ENCODE results near the gene OTOR.

The OTOR gene, protein sequence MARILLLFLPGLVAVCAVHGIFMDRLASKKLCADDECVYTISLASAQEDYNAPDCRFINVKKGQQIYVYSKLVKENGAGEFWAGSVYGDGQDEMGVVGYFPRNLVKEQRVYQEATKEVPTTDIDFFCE

GRCh38 chr20:16748308-16748900 is at the start of gene OTOR:
Gene OTOR (plus strand): TSS chr20:16748358. CDS start chr20:16748402, 44 bp downstream.
- no peak for DNase-seq (ENCODE audit: low spot score)

GRCh38 chr20:16699293-16699692 is 48.9 kb upstream of the OTOR start:
- DNase-seq (ENCODE audit: low spot score), result no peak

- no peak for DNase-seq (ENCODE audit: low spot score)
These were observed 46.9 kb upstream of the OTOR start for GRCh38 chr20:16701296-16701695.

DNA sequence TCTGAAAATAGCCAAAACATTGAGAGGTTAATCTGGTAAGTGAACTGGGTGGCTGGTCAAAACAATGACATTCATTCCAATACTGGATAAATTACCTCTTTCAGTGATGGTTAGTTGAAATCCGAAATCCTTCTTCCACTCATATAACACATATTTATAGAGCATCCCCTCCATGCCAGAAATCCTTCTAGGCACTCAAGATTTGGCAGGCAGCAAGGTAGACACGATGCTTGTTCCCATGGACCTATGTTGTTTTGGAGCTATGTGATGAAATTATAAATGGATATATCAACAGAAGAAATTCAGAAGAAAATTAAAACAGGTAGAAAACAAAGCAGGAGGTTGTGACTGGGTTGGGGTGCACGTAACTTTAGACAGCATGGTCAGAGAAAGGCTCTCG is 44.6 kb upstream of the OTOR start:
- no peak for DNase-seq (ENCODE audit: low spot score)

DNA sequence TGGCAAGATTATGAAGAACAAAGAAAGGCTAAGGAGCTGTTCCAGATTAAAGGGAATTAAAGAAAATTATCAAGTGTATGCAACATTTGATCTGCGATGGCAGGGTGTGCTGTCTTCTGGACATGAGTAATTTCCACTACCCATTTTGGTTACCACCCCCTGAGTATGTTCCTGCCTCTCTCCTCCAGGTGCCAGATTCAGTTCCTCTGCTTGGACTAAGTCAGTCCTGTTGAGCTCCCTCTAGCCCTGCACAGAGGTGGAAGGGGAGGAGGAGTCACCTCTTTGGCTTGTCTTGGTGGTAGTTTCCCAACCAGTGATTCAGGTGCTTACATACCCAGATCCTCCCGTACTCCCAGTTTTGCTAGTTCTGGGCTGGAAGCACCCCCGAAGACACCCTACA is 40.5 kb upstream of the OTOR start:
- DNase-seq (ENCODE audit: low spot score), result no peak

GRCh38 chr20:16708602-16709001 is 39.6 kb upstream of the OTOR start:
- no peak for DNase-seq (ENCODE audit: low spot score)

DNA sequence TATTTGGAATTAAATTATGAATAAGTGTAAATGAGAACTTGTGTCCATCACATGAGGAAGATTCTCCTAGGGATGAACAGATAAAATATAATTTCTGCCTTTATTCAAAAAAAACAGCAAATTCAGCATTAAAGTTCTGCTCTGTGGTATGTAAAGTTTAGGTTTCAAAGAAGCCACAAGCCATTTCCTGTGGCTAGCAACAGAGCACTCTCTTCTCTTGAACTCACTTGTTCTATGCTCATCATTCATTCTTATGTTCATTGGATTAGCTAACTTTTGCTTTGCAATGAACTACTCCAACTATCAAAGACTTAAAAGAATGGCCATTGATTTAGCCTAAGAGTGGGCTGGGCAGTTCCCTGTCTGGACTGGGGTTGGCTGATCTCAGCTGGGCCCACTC is 39.1 kb upstream of the OTOR start:
- no peak for DNase-seq (ENCODE audit: low spot score)

- DNase-seq (ENCODE audit: low spot score), result no peak
These were observed 37.4 kb upstream of the OTOR start for GRCh38 chr20:16710781-16711180.

DNA sequence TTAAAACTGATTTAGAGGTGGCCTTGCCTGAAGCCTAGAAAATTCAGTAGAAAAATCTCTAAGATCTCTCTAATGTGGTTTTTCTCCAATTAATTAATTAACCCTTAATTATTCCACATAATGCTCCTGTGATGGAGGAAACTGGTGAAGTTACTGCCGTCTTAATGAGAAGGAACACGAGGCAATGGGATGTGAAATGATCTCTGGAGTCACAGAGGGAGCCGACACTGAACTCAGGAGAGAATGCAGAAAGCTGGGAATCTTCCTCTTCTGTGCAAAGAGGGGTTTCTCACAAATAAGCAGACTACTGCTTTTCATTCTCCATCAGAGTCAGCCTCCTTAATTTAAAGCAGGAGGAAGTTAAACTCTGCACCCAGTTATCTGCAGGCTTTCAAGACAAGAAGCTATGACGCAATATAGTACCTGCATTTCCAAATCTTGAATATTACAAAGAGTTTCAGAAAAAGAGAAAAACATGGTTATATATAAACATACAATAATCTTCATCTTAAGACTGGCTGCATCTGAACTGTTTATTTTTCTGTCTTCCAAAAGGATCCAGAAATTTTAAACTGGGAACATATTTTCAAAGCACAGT is 36.4 kb upstream of the OTOR start:
- no peak for DNase-seq (ENCODE audit: low spot score)

DNA sequence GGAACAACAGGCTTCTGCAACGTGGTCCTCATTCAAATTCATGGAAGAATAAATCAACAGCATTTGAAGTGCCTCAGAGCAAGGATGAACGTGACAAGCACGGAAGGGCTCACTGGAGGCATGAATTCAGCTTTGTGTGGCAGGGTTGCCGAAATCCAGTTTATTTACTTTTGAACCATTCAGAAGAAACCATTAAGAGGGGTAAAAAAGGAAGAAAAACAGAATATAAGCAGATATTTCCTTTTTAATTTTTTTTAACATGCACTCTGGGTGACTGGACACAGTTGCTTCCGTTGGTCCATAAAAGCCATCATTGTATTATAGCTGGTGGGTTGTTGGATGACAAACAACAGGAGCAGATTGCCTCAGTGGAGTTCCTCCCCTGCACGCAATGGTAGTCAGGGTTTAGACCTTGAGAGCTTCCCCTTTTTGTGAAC is 35.6 kb upstream of the OTOR start:
- DNase-seq (ENCODE audit: low spot score), result no peak

DNA sequence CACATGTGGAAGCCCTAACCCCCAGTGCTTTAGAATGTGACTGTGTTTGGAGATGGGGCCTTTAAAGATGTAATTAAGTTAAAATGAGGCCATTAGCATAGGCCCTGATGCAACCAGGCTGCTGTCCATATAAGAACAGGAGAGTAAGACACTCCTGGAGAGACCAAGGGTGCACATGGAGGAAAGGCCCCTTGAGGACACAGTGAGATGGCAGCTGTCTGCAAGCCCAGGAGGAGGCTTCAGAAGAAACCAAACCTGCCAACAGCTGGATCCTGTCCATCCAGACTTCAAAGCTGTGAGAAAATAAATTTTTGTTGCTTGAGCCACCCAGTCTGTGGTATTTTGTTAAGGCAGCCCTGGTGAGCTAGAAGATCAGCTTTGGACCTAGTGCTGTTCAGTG is 35.1 kb upstream of the OTOR start:
- DNase-seq (ENCODE audit: low spot score), result no peak

DNA sequence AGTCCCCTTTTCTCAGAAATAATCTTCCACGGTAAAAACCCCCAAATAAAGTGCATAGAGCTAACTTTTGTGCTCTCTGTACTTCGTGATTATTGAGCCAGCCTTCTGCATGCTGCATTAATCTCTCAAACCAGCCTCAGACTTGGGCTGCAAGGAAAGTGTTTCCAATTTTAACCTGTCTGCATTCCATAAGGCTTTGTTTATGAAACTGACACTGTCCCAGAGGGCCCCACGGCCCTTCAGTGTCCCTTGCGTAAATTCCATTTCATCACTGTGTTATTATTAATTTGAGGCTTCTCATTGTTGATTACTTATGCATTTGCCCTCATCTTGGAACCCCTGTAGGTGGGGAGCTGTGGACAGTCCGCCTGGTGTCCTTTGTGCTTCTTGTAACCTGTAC is 33.9 kb upstream of the OTOR start:
- DNase-seq (ENCODE audit: low spot score), result no peak

GRCh38 chr20:16714751-16715150 is 33.4 kb upstream of the OTOR start:
- DNase-seq (ENCODE audit: low spot score), result no peak

GRCh38 chr20:16719421-16719820 is 28.7 kb upstream of the OTOR start:
- no peak for DNase-seq (ENCODE audit: low spot score)

DNA sequence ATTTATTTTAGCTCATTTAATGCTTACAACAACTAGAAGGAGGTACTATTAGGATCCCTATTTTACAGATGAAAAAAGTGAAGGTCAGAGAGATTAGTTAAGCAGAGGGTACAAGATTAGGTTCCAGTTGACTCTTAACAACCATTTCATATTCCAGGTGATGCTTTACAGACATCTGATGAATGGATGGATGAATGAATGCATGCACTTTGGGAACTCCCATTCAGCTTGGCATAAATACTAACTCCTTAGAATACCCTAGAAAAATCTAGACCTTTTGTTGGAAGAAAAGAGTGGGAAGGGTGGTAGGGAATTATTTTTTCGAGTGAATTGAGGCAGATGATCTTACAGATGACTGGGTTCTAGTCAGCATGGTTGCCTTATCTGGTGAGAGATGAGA is 19.1 kb upstream of the OTOR start:
- no peak for DNase-seq (ENCODE audit: low spot score)

DNA sequence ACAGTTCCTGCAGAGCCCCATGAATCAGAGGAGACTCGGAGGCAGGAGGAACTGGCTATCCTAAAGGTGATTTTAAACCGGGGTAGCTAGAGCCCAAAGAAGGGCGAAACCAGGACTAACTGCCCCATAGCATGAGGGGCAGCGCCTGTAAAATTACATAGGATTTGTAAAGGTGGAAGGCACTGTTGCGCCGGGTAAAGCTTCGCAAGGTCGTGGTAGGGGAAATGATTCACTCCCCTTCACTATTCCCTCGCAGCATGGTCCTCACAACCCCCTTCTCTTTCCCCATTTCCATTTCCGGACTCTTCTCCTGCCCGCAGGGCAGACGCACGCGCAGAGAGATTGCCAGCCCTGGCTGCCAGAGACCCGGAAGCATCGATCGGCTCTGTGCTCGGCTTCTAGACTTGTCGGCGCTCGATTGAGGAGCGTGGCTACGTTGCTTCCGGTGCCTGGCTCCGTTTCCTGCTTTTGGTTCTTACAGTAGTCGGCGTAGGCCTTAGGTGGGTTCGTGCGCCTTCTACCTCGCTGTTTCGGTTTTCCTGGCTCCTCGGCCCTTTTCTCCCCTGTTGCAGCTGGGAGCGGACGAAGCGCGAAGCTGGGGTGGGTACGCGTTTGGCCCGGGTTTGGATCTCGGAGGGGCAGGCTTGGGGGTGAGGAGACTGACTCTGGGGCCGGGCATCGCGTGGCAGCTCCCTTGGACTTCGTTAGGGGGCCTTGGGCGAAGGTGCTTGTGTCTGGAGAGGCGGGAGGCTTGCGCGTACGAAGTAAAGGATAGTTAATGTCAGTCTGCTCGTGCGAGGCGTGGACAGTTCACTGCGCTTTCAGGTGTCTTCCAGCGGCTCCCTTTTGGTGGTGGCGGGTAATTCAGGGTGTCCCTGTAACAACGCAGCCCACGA is 18.3 kb upstream of the OTOR start, which contains the start of gene SNRPB2:
SNRPB2 (plus strand) TSS at position 462 of the 896 bp plus-strand sequence. CDS start 1,677 bp downstream, outside the sequence.
- DNase-seq (ENCODE audit: low spot score), result peak; percentile 86

- DNase-seq (ENCODE audit: low spot score), result no peak
These were observed 15.5 kb upstream of the OTOR start for GRCh38 chr20:16732506-16733152.

DNA sequence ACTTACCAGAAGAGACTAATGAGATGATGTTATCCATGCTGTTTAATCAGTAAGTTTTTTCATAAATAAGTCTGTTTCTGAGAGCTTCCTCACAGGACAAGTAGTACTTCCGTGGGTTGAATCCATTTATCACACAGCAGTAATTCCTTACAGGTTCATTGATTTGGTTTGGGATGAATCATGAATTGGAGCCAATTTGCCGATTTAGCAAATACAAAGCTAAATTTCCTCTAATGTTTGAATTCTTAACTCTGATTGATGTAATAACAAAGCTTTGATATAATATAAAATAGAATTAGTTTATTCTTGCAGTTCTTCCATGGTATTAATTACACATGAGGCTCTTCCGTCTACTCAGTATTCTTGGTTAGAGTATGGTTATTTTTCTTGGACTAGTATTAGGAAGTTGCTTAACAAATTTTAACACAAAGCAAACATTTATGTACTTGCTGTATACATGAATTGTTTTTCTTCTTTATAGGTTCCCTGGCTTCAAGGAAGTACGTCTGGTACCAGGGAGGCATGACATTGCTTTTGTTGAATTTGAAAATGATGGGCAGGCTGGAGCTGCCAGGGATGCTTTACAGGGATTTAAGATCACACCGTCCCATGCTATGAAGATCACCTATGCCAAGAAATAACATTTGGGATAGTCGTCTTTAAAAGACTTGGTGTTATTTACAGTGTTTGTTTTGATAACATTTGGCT is 7.6 kb upstream of the OTOR start:
- no peak for DNase-seq (ENCODE audit: low spot score)

DNA sequence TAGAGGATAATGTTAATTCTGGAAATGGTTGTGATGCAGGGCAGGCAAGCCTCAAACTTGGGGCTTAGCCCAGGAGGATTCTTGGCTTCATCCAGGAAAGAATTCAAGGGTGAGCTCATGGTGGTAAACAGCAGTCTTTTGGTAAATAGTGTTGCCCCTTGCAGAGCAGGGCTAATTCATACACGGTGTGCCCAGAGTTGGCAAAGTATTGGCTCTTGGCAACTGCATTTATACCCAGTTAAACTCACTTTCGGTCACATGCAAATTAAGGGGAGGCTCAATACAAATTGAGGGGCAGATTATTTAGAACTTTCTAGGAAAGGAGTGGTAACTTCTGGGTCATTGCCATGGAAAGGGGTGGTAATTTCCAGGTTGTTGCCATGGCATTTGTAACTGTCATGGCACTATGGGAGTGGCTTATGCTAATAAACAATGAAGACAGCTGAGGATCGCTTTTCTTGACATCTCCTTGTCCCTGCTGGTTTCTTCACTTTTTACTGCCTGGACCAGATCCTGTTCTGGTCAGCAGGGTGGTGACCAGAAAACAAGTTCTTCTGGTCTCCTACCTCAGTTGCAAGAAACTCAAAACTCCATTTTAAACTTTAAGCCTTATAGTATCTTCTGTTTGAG is 3.9 kb upstream of the OTOR start:
- no peak for DNase-seq (ENCODE audit: low spot score)

DNA sequence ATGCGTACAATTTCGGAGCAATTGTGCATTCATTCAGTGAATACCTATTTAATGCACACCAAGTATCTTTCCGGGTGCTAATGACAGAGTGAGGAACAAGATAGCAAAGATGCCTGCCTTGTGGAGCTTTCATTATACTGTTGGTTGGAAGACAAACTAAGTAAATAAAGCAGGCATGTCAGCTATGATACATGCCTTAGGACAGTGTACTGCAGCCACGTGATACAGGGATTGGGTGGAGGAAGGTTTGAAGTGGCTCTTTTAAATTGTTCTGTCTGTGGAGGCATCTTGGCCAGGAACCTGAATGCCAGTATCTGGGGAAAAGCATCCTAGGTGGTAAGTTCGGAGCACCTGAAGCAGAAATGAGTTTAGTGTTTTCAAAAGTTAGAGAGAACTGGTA is 3.0 kb upstream of the OTOR start:
- DNase-seq (ENCODE audit: low spot score), result no peak

- no peak for DNase-seq (ENCODE audit: low spot score)
These were observed 807 bp upstream of the OTOR start for GRCh38 chr20:16747291-16747811.
